Measurements from ENCODE around the gene KCNIP3.

Gene KCNIP3

DNA sequence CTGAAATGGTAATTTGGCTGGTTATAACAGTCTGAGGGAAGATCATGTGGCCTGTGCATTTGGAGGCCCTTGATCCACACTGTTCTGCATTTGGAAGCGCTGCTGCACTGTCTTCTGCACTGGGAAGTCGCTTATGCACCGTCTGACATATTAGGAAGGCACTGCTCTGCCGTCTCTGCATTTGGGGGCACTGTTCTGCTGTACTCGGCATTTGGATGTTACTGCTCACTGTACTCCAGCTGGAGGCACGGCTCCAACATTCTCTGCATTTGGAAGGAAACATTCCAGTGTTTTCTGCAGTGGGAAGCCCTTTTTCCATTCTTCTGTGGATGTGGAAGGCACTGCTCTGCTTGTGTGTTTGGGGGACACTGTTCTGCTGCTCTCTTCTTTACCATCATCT is 32.5 kb upstream of the KCNIP3 start:
- H3K4ac ChIP-seq (ENCODE audit: low read depth, low read length), result no peak overlapping the region
- H4K5ac ChIP-seq (ENCODE audit: low read length), result no peak overlapping the region
- DNase-seq, result no peak
- H3K79me1 ChIP-seq (ENCODE audit: low read length), result no peaks in the 10 kb centered on the region
- H2AK5ac ChIP-seq (ENCODE audit: low read length), result no peak overlapping the region
- H2BK5ac ChIP-seq (ENCODE audit: low read length), result no peak overlapping the region
- H2BK120ac ChIP-seq (ENCODE audit: low read depth, low read length), result no peak overlapping the region
- no peak overlapping the region for H4K8ac ChIP-seq (ENCODE audit: low read depth, low read length)
- H3K23ac ChIP-seq (ENCODE audit: low read length), result no peak overlapping the region
- no peaks in the 10 kb centered on the region for H3K36me3 ChIP-seq (ENCODE audit: control insufficient read depth, insufficient read depth, low read length)
- no peak overlapping the region for H3K18ac ChIP-seq (ENCODE audit: low read length)
- H3K9ac ChIP-seq (ENCODE audit: low read length), result no peak overlapping the region
- WGBS (ENCODE audit: extremely low coverage, insufficient coverage, low lambda C conversion rate), result no CpG with 5 or more reads among the region's 6 CpGs
- no peak overlapping the region for H3K4me2 ChIP-seq (ENCODE audit: low read length)
- H3K79me2 ChIP-seq (ENCODE audit: control insufficient read depth, insufficient read depth, low read length), result no peaks in the 10 kb centered on the region
- H3K56ac ChIP-seq (ENCODE audit: low read length), result no peak overlapping the region
- no peaks in the 10 kb centered on the region for H3K27me3 ChIP-seq (ENCODE audit: insufficient read depth, low read length, poor library complexity)
- no peak overlapping the region for H3K4me3 ChIP-seq (ENCODE audit: low read length)
- no peaks in the 10 kb centered on the region for H3K4me1 ChIP-seq (ENCODE audit: control insufficient read depth, low read depth, low read length)
- H2BK15ac ChIP-seq (replicated peaks; ENCODE audit: low read depth), result no peak overlapping the region
- no peak overlapping the region for H3K27ac ChIP-seq (ENCODE audit: low read depth, low read length)

DNA sequence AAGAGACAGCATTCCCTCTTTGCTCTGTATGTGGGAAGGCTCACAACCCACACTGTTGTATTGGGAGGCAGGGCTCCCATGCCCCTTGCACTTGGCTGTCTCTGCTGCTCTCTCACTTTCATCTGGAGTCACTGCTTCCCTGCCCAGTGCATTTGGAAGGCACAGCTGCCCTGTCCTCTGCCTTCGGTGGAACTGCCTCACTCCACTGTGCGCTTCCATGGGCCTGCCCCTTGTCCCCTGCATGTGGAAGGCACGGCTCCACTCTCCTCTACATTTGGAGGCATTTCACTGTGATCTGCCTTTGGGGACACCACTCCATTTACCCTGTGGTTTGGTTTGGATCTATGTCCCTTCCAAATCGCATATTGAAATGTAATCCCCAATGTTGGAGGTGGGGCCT is 32.0 kb upstream of the KCNIP3 start:
- Histone ChIP-seq H4K5ac (ENCODE audit: low read length) (no peak overlapping the region), H3K27ac (ENCODE audit: low read depth, low read length) (no peak overlapping the region), H3K4me2 (ENCODE audit: low read length) (no peak overlapping the region), H3K4me1 (ENCODE audit: control insufficient read depth, low read depth, low read length) (no peaks in the 10 kb centered on the region), H3K23ac (ENCODE audit: low read length) (no peak overlapping the region), H3K4me3 (ENCODE audit: low read length) (no peak overlapping the region), H2BK15ac (replicated peaks; ENCODE audit: low read depth) (no peak overlapping the region), H3K9ac (ENCODE audit: low read length) (no peak overlapping the region), H3K4ac (ENCODE audit: low read depth, low read length) (no peak overlapping the region), H3K56ac (ENCODE audit: low read length) (no peak overlapping the region), H3K18ac (ENCODE audit: low read length) (no peak overlapping the region), H2BK120ac (ENCODE audit: low read depth, low read length) (no peak overlapping the region), H3K27me3 (ENCODE audit: insufficient read depth, low read length, poor library complexity) (no peaks in the 10 kb centered on the region), H3K79me2 (ENCODE audit: control insufficient read depth, insufficient read depth, low read length) (no peaks in the 10 kb centered on the region), H3K79me1 (ENCODE audit: low read length) (no peaks in the 10 kb centered on the region), H2BK5ac (ENCODE audit: low read length) (no peak overlapping the region), H3K36me3 (ENCODE audit: control insufficient read depth, insufficient read depth, low read length) (no peaks in the 10 kb centered on the region), H2AK5ac (ENCODE audit: low read length) (no peak overlapping the region), H4K8ac (ENCODE audit: low read depth, low read length) (no peak overlapping the region)
- no CpG with 5 or more reads among the region's 4 CpGs for WGBS (ENCODE audit: extremely low coverage, insufficient coverage, low lambda C conversion rate)
- no peak for DNase-seq

DNA sequence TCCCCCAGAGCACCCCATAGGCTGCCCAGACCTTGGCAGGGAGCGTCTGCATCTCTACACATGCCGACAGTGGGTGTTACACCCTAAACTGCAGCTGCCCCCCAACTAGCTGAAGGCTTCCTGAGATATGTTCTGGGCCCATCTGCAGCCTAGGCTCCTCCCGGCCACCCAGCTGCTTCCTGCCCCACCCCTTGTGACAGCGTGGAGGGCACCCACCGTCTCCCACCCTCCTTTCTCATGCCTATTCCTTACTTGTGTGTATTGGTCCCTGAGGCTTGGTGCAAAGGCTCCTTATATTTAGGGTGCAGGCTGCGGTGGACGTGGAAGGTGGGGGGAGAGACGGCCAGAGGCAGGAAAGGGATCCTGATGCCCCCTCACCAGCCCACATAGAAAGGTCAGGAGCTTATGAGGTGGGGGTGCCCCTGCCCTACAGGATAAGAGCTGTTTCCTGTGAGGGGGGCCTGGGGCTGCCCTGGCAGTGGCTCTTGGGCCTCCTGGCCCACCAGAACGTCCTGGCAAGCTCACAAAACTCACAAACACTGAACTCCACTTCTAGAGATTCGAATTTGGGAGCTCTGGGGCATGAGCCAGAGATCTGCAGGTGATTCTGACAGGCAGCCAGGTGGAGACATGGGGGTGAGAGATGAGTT is 30.2 kb upstream of the KCNIP3 start:
- Histone ChIP-seq H3K4me2 (ENCODE audit: low read length) (no peak overlapping the region), H3K18ac (ENCODE audit: low read length) (no peak overlapping the region), H2BK5ac (ENCODE audit: low read length) (no peak overlapping the region), H3K4me3 (ENCODE audit: low read length) (no peak overlapping the region), H4K5ac (ENCODE audit: low read length) (no peak overlapping the region), H3K23ac (ENCODE audit: low read length) (no peak overlapping the region), H3K9ac (ENCODE audit: low read length) (no peak overlapping the region), H3K79me2 (ENCODE audit: control insufficient read depth, insufficient read depth, low read length) (no peaks in the 10 kb centered on the region), H2AK5ac (ENCODE audit: low read length) (no peak overlapping the region), H2BK120ac (ENCODE audit: low read depth, low read length) (no peak overlapping the region), H2BK15ac (replicated peaks; ENCODE audit: low read depth) (no peak overlapping the region), H3K4ac (ENCODE audit: low read depth, low read length) (no peak overlapping the region), H3K79me1 (ENCODE audit: low read length) (no peaks in the 10 kb centered on the region), H3K4me1 (ENCODE audit: control insufficient read depth, low read depth, low read length) (no peaks in the 10 kb centered on the region), H3K27ac (ENCODE audit: low read depth, low read length) (no peak overlapping the region), H3K27me3 (ENCODE audit: insufficient read depth, low read length, poor library complexity) (no peaks in the 10 kb centered on the region), H3K36me3 (ENCODE audit: control insufficient read depth, insufficient read depth, low read length) (no peaks in the 10 kb centered on the region), H3K56ac (ENCODE audit: low read length) (no peak overlapping the region), H4K8ac (ENCODE audit: low read depth, low read length) (no peak overlapping the region)
- DNase-seq, result no peak
- WGBS (ENCODE audit: extremely low coverage, insufficient coverage, low lambda C conversion rate), result no CpG with 5 or more reads among the region's 10 CpGs

DNA sequence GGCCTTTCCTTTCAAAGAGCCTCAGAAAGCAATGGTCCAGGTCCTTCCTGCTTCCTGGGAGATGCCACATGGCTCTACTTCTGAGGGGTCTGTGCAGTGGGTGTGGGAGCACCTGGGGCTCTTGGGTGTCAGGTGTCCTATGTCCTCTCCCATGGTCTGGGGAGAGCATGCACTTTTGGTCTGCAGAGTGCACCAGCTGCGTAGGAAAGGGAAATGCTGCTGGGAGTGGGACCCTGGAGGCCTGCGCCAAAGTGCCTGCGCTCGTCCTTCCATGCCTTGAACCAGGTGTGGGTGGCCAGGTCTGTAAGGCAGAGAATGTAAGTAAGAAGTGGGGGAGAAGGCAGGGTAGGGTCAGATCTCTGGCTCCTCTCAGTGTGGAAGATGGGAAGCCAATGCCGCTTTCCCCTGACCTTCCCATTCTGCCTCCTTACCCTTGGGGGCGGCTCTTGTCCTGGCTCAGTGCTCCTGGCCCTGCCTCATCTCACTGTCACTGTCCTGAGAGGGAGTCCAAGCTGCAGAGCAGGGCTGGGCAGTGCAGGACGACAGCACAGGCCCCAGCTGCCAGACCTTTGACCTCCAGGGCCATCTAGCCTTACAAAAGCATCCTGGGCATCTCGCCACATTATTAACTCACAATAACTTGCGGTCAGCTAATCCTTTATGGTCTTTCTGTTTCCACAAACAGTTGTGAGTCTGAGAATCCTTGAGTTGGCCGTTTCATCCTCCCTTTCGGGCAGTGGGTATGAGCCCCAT is 29.5 kb upstream of the KCNIP3 start:
- Histone ChIP-seq H3K36me3 (ENCODE audit: control insufficient read depth, insufficient read depth, low read length) (no peaks in the 10 kb centered on the region), H3K4me2 (ENCODE audit: low read length) (no peak overlapping the region), H3K4ac (ENCODE audit: low read depth, low read length) (no peak overlapping the region), H3K56ac (ENCODE audit: low read length) (no peak overlapping the region), H3K4me1 (ENCODE audit: control insufficient read depth, low read depth, low read length) (no peaks in the 10 kb centered on the region), H4K8ac (ENCODE audit: low read depth, low read length) (no peak overlapping the region), H4K5ac (ENCODE audit: low read length) (no peak overlapping the region), H3K23ac (ENCODE audit: low read length) (no peak overlapping the region), H3K27ac (ENCODE audit: low read depth, low read length) (no peak overlapping the region), H3K79me2 (ENCODE audit: control insufficient read depth, insufficient read depth, low read length) (no peaks in the 10 kb centered on the region), H3K4me3 (ENCODE audit: low read length) (no peak overlapping the region), H3K27me3 (ENCODE audit: insufficient read depth, low read length, poor library complexity) (no peaks in the 10 kb centered on the region), H2BK5ac (ENCODE audit: low read length) (no peak overlapping the region), H3K9ac (ENCODE audit: low read length) (no peak overlapping the region), H2BK15ac (replicated peaks; ENCODE audit: low read depth) (no peak overlapping the region), H3K79me1 (ENCODE audit: low read length) (no peaks in the 10 kb centered on the region), H2BK120ac (ENCODE audit: low read depth, low read length) (no peak overlapping the region), H2AK5ac (ENCODE audit: low read length) (no peak overlapping the region), H3K18ac (ENCODE audit: low read length) (no peak overlapping the region)
- no CpG with 5 or more reads among the region's 11 CpGs for WGBS (ENCODE audit: extremely low coverage, insufficient coverage, low lambda C conversion rate)
- DNase-seq, result no peak

DNA sequence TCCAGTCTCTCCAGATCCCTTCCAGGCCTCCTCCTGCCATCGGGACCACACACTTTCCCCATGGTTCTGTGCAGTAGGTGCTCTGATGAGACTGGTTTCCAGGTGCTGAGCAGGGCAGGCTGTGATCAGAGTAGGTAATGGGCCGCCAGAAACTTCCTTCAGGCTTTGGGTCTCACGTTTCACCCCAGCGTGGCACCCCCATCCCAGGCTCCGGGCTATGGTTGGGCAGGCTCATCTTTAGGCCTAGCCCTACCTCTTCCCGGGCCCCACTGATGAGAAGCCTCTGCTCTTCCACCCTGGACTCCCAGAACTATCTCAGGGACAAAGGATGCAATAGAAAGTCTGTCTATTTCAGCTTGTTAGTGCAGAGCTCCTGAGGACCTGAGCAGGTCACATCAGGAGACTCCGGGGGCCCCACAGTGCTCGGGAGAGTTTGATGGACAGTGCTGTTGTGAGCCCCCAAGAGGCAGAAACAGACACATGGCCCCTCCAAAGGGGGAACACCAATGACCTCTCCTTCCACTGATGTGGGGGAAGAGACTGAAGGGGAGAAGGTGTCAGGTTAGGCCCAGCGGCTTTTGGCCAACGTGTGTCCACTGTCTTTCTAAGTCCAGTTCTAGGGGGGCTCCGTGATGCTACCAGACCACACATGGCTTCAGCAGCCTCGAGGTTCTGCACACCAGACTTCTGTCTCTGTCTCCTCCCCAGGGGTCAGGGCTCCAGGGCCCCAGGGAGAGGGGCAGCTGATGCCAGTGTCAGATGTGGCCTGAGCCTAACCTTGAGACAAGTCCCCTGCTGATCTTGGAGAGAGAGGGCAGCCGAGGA is 28.7 kb upstream of the KCNIP3 start:
- Histone ChIP-seq H3K9ac (ENCODE audit: low read length) (no peak overlapping the region), H4K8ac (ENCODE audit: low read depth, low read length) (no peak overlapping the region), H3K27me3 (ENCODE audit: insufficient read depth, low read length, poor library complexity) (no peaks in the 10 kb centered on the region), H3K4me1 (ENCODE audit: control insufficient read depth, low read depth, low read length) (no peaks in the 10 kb centered on the region), H3K79me2 (ENCODE audit: control insufficient read depth, insufficient read depth, low read length) (no peaks in the 10 kb centered on the region), H3K56ac (ENCODE audit: low read length) (no peak overlapping the region), H2BK120ac (ENCODE audit: low read depth, low read length) (no peak overlapping the region), H3K79me1 (ENCODE audit: low read length) (no peaks in the 10 kb centered on the region), H3K4me3 (ENCODE audit: low read length) (no peak overlapping the region), H3K27ac (ENCODE audit: low read depth, low read length) (no peak overlapping the region), H3K23ac (ENCODE audit: low read length) (no peak overlapping the region), H2BK5ac (ENCODE audit: low read length) (no peak overlapping the region), H3K18ac (ENCODE audit: low read length) (no peak overlapping the region), H4K5ac (ENCODE audit: low read length) (no peak overlapping the region), H2BK15ac (replicated peaks; ENCODE audit: low read depth) (no peak overlapping the region), H3K36me3 (ENCODE audit: control insufficient read depth, insufficient read depth, low read length) (no peaks in the 10 kb centered on the region), H2AK5ac (ENCODE audit: low read length) (no peak overlapping the region), H3K4ac (ENCODE audit: low read depth, low read length) (no peak overlapping the region), H3K4me2 (ENCODE audit: low read length) (no peak overlapping the region)
- no peak for DNase-seq
- WGBS (ENCODE audit: extremely low coverage, insufficient coverage, low lambda C conversion rate), result no CpG with 5 or more reads among the region's 13 CpGs
